Measurements from ENCODE around the gene LRRC61. TPM values are rescaled to one million over a fixed set of nuclear protein-coding genes. Genes with fewer than 3 reads are reported as not detected.
"Not testable (repeated sequence)": the region's sequence is repeated elsewhere in the genome, so short reads cannot be mapped to it uniquely, and the experiment has no call there.

LRRC61 gene
- total RNA-seq, 2 donors from 2014 or later = 4.6 to 10.2 TPM

DNA sequence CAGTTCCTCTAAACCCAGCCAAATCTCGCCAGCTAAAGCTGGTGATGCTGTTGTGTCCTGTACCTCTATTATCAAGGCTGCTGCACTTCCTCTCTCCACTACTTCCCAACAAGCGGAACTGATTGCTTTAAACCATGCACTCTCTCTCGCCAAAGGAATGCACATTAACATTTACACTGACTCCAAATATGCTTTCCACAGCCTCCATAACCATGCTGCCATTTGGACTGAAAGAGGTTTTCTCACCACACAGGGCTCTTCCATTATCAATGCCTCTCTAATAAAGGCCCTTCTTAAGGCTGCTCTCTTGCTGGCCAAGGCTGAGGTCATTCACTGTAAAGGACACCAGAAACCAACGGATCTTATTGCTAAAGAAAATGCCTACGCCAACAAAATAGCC is 11.4 kb upstream of the LRRC61 start:
- Histone ChIP-seq H3K27me3 (replicated peaks; ENCODE audit: insufficient read depth) (no peaks in the 10 kb centered on the region), H3K27ac (no peak overlapping the region), H3K9me3 (no peaks in the 10 kb centered on the region), H3K4me1 (ENCODE audit: control insufficient read depth in 1 of 2, low read depth in 2 of 2) (no peaks in the 10 kb centered on the region), H3K36me3 (no peaks in the 10 kb centered on the region), H3K4me3 (no peak overlapping the region)
- ATAC-seq (ENCODE audit: insufficient number of reproducible peaks, low FRiP score, low read depth) (no peak), DNase-seq (ENCODE audit: low spot score) (no peak)
- TF ChIP-seq, protein P1, sequence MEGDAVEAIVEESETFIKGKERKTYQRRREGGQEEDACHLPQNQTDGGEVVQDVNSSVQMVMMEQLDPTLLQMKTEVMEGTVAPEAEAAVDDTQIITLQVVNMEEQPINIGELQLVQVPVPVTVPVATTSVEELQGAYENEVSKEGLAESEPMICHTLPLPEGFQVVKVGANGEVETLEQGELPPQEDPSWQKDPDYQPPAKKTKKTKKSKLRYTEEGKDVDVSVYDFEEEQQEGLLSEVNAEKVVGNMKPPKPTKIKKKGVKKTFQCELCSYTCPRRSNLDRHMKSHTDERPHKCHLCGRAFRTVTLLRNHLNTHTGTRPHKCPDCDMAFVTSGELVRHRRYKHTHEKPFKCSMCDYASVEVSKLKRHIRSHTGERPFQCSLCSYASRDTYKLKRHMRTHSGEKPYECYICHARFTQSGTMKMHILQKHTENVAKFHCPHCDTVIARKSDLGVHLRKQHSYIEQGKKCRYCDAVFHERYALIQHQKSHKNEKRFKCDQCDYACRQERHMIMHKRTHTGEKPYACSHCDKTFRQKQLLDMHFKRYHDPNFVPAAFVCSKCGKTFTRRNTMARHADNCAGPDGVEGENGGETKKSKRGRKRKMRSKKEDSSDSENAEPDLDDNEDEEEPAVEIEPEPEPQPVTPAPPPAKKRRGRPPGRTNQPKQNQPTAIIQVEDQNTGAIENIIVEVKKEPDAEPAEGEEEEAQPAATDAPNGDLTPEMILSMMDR (IDR thresholded peaks at IDR 0.05) = no peak

DNA sequence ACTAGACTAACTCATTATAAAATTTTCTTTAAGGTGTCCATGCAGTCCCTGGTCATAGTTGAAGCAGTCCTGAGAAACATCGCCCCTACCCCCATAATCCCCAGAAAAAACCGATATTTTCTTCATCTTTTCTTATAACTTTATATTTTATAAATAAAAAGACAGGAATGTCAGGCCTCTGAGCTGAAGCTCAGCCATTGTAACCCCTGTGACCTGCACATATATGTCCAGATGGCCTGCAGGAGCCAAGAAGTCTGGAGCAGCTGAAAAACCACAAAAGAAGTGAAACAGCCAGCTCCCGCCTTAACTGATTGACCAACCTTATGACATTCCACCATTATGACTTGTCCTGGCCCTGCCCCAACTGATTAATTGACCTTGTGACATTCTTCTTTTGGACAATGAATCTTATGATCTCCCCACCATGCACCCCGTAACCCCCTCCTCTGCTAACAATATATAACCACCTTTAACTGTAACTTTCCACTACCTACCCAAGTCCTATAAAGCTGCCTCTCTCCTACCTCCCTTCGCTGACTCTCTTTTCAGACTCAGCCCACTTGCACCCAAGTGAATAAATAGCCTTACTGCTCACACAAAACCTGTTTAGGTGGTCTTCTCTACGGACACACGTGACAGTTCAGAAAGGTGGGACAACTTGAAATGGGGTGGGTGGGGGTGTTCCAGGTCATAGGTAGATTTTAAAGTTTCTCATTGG is 10.3 kb upstream of the LRRC61 start:
- H3K4me1 ChIP-seq (ENCODE audit: control insufficient read depth in 1 of 2, low read depth in 2 of 2); H3K27ac ChIP-seq; H3K36me3 ChIP-seq; H3K9me3 ChIP-seq; H3K4me3 ChIP-seq; DNase-seq (ENCODE audit: low spot score); H3K27me3 ChIP-seq (replicated peaks; ENCODE audit: insufficient read depth); ATAC-seq (ENCODE audit: insufficient number of reproducible peaks, low FRiP score, low read depth): not testable (repeated sequence)

DNA sequence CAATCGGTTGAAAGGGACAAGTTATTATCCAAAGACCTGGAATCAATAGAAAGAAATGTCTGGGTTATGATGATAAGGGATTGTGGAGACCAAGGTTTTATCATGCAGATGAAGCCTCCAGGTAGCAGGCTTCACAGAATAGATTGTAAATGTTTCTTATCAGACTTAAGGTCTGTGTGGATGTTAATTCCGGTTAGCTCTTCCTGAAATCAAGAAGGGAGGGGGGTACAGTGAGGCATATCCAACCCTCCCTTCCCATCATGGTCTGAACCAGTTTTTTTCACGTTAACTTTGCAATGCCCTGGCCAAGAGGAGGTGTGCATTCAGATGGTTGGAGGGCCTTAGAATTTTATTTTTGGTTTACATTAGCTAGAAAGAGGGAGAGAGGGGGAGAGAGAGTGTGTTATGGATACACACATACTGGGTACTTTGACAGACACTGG is 9.8 kb upstream of the LRRC61 start:
- Histone ChIP-seq H3K36me3 (no peaks in the 10 kb centered on the region), H3K9me3 (no peaks in the 10 kb centered on the region), H3K4me3 (no peak overlapping the region), H3K27me3 (replicated peaks; ENCODE audit: insufficient read depth) (no peaks in the 10 kb centered on the region), H3K4me1 (ENCODE audit: control insufficient read depth in 1 of 2, low read depth in 2 of 2) (no peaks in the 10 kb centered on the region), H3K27ac (no peak overlapping the region)
- DNase-seq (ENCODE audit: low spot score) (no peak), ATAC-seq (ENCODE audit: insufficient number of reproducible peaks, low FRiP score, low read depth) (no peak)
- TF ChIP-seq, protein P1 (IDR thresholded peaks at IDR 0.05) = no peak

DNA sequence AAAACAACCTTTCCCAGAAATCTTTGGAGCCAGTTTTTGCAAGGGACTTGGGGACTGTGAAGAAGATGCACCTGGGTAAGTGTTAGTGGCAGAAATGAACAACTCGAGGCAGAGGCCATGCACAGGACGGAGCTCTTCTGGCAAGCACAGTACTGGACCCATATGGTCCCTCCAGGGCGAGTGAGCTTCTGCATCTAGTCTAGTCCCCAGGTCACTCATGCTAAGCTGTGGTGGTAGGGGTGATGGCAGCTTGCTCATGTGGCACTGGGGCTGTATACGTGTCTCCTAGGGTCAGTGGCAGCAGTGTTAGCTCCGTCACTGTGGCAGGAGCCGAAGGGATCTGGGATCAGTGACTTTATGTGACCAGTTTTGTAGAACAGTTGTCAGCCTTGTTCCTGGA is 9.3 kb upstream of the LRRC61 start:
- TF ChIP-seq, protein P1 (IDR thresholded peaks at IDR 0.05) = no peak
- Histone ChIP-seq H3K9me3 (no peaks in the 10 kb centered on the region), H3K4me1 (ENCODE audit: control insufficient read depth in 1 of 2, low read depth in 2 of 2) (no peaks in the 10 kb centered on the region), H3K36me3 (no peaks in the 10 kb centered on the region), H3K27me3 (replicated peaks; ENCODE audit: insufficient read depth) (no peaks in the 10 kb centered on the region), H3K4me3 (no peak overlapping the region), H3K27ac (no peak overlapping the region)
- no peak for ATAC-seq (ENCODE audit: insufficient number of reproducible peaks, low FRiP score, low read depth)
- no peak for DNase-seq (ENCODE audit: low spot score)

DNA sequence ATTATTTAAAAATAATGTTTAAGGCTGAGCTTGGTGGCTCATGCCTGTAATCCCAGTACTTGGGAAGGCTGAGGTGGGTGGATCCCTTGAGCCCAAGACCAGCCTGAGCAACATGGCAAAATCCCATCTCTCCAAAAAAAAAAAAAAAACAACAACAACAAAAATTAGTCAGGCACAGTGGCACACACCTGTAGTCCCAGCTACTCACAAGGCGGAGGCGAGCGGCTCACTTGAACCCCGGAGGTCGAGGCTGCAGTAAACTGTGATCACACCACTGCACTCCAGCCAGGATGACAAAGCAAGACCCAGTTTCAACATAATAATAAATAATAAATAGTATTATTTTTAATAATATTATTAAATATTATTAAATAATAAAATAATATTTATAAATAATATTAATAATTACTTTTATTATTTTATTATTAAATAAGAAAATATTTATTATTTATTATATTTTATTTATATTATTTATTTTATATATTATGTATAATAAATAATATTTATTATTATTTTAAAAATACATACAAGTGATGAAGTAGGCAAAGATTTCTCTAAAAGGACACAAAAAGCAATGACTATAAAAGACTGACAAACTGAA is 8.4 kb upstream of the LRRC61 start:
- Histone ChIP-seq H3K27me3 (replicated peaks; ENCODE audit: insufficient read depth) (no peaks in the 10 kb centered on the region), H3K36me3 (no peaks in the 10 kb centered on the region), H3K4me1 (ENCODE audit: control insufficient read depth in 1 of 2, low read depth in 2 of 2) (no peaks in the 10 kb centered on the region), H3K9me3 (no peaks in the 10 kb centered on the region), H3K27ac (no peak overlapping the region), H3K4me3 (no peak overlapping the region)
- no peak for DNase-seq (ENCODE audit: low spot score)
- ATAC-seq (ENCODE audit: insufficient number of reproducible peaks, low FRiP score, low read depth) = no peak
- TF ChIP-seq, protein P1 (IDR thresholded peaks at IDR 0.05) = no peak

DNA sequence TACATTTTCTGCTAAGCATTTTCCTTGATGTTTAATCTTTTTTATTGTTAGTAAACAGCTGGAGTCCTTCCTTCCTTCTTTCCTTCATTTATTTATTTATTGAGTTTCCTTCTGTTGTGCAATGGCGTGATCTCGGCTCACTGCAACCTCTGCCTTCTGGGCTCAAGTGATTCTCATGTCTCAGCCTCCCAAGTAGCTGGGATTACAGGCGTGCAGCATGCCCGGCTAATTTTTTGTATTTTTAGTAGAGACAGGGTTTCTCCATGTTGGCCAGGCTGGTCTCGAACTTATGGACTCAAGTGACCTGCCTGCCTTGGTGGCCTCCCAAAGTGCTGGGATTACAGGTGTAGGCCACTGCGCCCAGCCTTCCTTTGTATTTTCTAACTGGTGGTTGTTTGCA is 6.2 kb upstream of the LRRC61 start:
- not testable (repeated sequence) for H3K36me3 ChIP-seq; H3K4me1 ChIP-seq (ENCODE audit: control insufficient read depth in 1 of 2, low read depth in 2 of 2); H3K9me3 ChIP-seq; H3K4me3 ChIP-seq; H3K27me3 ChIP-seq (replicated peaks; ENCODE audit: insufficient read depth); ATAC-seq (ENCODE audit: insufficient number of reproducible peaks, low FRiP score, low read depth); DNase-seq (ENCODE audit: low spot score); H3K27ac ChIP-seq

All from thoracic aorta (tissue), 2 donors.